HUES48 (cell line): Measurements from ENCODE around the gene FBXO27.
"Not testable (repeated sequence)": the region's sequence is repeated elsewhere in the genome, so short reads cannot be mapped to it uniquely, and the experiment has no call there.

Experiments used
- H3K27ac ChIP-seq: one replicate; pipeline ENCODE4 v1.7.0; 2013; ENCODE audit warnings: low read depth, low read length, inconsistent platforms
- H3K27me3 ChIP-seq: 2 replicates; pipeline ENCODE4 v1.6.1; 2013; ENCODE audit warnings: mild to moderate bottlenecking, low read length; ENCODE audit not compliant: control insufficient read depth, insufficient read depth
- H3K36me3 ChIP-seq: 2 replicates; pipeline ENCODE4 v1.6.1; 2013; ENCODE audit warnings: low read length; ENCODE audit not compliant: control insufficient read depth, insufficient read depth
- H3K4me1 ChIP-seq: 2 replicates; pipeline ENCODE4 v1.6.1; 2013; ENCODE audit warnings: mild to moderate bottlenecking, low read length; ENCODE audit not compliant: control insufficient read depth, insufficient read depth
- H3K4me3 ChIP-seq: 2 replicates; pipeline ENCODE4 v1.5.1; 2013; ENCODE audit warnings: mild to moderate bottlenecking, low read depth, low read length
- H3K9ac ChIP-seq: 2 replicates; pipeline ENCODE4 v1.6.1; 2013; ENCODE audit warnings: mild to moderate bottlenecking, low read depth, low read length, moderate library complexity
- H3K9me3 ChIP-seq: 2 replicates; pipeline ENCODE4 v1.6.1; 2013; ENCODE audit warnings: low read length; ENCODE audit not compliant: control insufficient read depth, insufficient read depth

The FBXO27 gene

GRCh38 chr19:39032063-39032918, at the start of gene FBXO27:
Gene FBXO27, minus strand, starts transcription at chr19:39032549. Its CDS starts 322 bp downstream, at chr19:39032227.
- Histone ChIP-seq H3K9ac (peak within 1 kb of the TSS; percentile 43; the same call in 1 of the 2 replicates), H3K27ac (peak within 1 kb of the TSS; percentile 63), H3K4me1 (peaks cover 6% of the 10 kb centered on the region; the same call in 1 of the 2 replicates), H3K36me3 (peaks cover 14% of the 10 kb centered on the region), H3K27me3 (no peaks in the 10 kb centered on the region), H3K9me3 (peaks cover 4% of the 10 kb centered on the region), H3K4me3 (peak within 1 kb of the TSS; percentile 84)

- H3K27ac ChIP-seq, result no peak overlapping the region
- no peak overlapping the region for H3K9ac ChIP-seq
- H3K4me1 ChIP-seq, result peaks cover 12% of the 10 kb centered on the region
- H3K27me3 ChIP-seq, result peaks cover 35% of the 10 kb centered on the region
- H3K36me3 ChIP-seq, result no peaks in the 10 kb centered on the region
- H3K4me3 ChIP-seq, result no peak overlapping the region
- H3K9me3 ChIP-seq, result no peaks in the 10 kb centered on the region
Measured at GRCh38 chr19:39080431-39080830, 48.1 kb upstream of the FBXO27 start.

GRCh38 chr19:39078436-39079200, 46.3 kb upstream of the FBXO27 start:
- H3K9me3 ChIP-seq, result no peaks in the 10 kb centered on the region
- peaks cover 9% of the 10 kb centered on the region for H3K4me1 ChIP-seq
- H3K9ac ChIP-seq, result no peak overlapping the region
- no peak overlapping the region for H3K27ac ChIP-seq
- no peaks in the 10 kb centered on the region for H3K36me3 ChIP-seq
- peaks cover 18% of the 10 kb centered on the region for H3K27me3 ChIP-seq
- no peak overlapping the region for H3K4me3 ChIP-seq

- H3K4me1 ChIP-seq, result no peaks in the 10 kb centered on the region
- H3K36me3 ChIP-seq, result no peaks in the 10 kb centered on the region
- H3K4me3 ChIP-seq, result no peak overlapping the region
- no peak overlapping the region for H3K9ac ChIP-seq
- H3K9me3 ChIP-seq, result no peaks in the 10 kb centered on the region
- no peak overlapping the region for H3K27ac ChIP-seq
- peaks cover 5% of the 10 kb centered on the region for H3K27me3 ChIP-seq
Measured at GRCh38 chr19:39077323-39077722, 45.0 kb upstream of the FBXO27 start.

GRCh38 chr19:39074942-39075341, 42.6 kb upstream of the FBXO27 start:
- Histone ChIP-seq H3K27me3 (no peaks in the 10 kb centered on the region), H3K9me3 (no peaks in the 10 kb centered on the region), H3K4me3 (no peak overlapping the region), H3K36me3 (no peaks in the 10 kb centered on the region), H3K9ac (no peak overlapping the region), H3K27ac (no peak overlapping the region), H3K4me1 (no peaks in the 10 kb centered on the region)

GRCh38 chr19:39074205-39074692, 41.9 kb upstream of the FBXO27 start:
- no peaks in the 10 kb centered on the region for H3K4me1 ChIP-seq
- no peak overlapping the region for H3K27ac ChIP-seq
- H3K4me3 ChIP-seq, result no peak overlapping the region
- H3K9ac ChIP-seq, result no peak overlapping the region
- no peaks in the 10 kb centered on the region for H3K9me3 ChIP-seq
- H3K27me3 ChIP-seq, result no peaks in the 10 kb centered on the region
- no peaks in the 10 kb centered on the region for H3K36me3 ChIP-seq

- H3K27ac ChIP-seq, result no peak overlapping the region
- H3K4me3 ChIP-seq, result no peak overlapping the region
- H3K27me3 ChIP-seq, result no peaks in the 10 kb centered on the region
- no peaks in the 10 kb centered on the region for H3K4me1 ChIP-seq
- H3K36me3 ChIP-seq, result no peaks in the 10 kb centered on the region
- no peak overlapping the region for H3K9ac ChIP-seq
- H3K9me3 ChIP-seq, result no peaks in the 10 kb centered on the region
Measured at GRCh38 chr19:39070888-39071287, 38.5 kb upstream of the FBXO27 start.

GRCh38 chr19:39068259-39068658, 35.9 kb upstream of the FBXO27 start:
- H3K27ac ChIP-seq, H3K36me3 ChIP-seq, H3K9ac ChIP-seq, H3K4me1 ChIP-seq, H3K4me3 ChIP-seq, H3K9me3 ChIP-seq, H3K27me3 ChIP-seq: not testable (repeated sequence)

- Histone ChIP-seq H3K9me3 (no peaks in the 10 kb centered on the region), H3K4me3 (no peak overlapping the region), H3K4me1 (no peaks in the 10 kb centered on the region), H3K27me3 (no peaks in the 10 kb centered on the region), H3K9ac (no peak overlapping the region), H3K27ac (no peak overlapping the region), H3K36me3 (no peaks in the 10 kb centered on the region)
Measured at GRCh38 chr19:39067104-39067503, 34.8 kb upstream of the FBXO27 start.

GRCh38 chr19:39065928-39066327, 33.6 kb upstream of the FBXO27 start:
- Histone ChIP-seq H3K9me3 (no peaks in the 10 kb centered on the region), H3K27me3 (no peaks in the 10 kb centered on the region), H3K4me1 (no peaks in the 10 kb centered on the region), H3K36me3 (no peaks in the 10 kb centered on the region), H3K27ac (no peak overlapping the region), H3K9ac (no peak overlapping the region), H3K4me3 (no peak overlapping the region)

GRCh38 chr19:39064405-39064804, 32.1 kb upstream of the FBXO27 start:
- Histone ChIP-seq H3K27me3 (no peaks in the 10 kb centered on the region), H3K4me3 (no peak overlapping the region), H3K36me3 (no peaks in the 10 kb centered on the region), H3K27ac (no peak overlapping the region), H3K9me3 (no peaks in the 10 kb centered on the region), H3K9ac (no peak overlapping the region), H3K4me1 (no peaks in the 10 kb centered on the region)
